ENCODE results near the gene ZFYVE28.
A peak's percentile ranks its signal among the peaks of the same experiment; 100 is the strongest.

ZFYVE28 gene

DNA sequence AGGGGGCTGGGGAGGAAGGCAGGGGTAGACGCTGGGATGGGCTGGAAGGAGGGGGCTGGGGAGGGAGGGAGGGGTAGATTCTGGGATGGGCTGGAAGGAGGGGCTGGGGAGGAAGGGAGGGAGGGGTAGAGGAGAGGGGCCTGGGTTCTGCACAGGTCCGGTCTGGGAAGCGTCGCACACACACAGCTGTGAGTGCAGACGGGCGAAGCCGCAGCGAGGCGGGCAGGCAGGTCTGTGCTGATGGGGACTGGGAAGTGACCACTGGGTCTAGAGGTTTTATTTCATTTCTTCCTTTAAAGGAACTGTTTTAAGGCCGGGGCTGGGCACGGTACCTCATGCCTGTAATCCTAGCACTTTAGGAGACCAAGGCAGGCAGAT, 87.4 kb downstream of the ZFYVE28 start:
- DNase-seq, result no peak

DNA sequence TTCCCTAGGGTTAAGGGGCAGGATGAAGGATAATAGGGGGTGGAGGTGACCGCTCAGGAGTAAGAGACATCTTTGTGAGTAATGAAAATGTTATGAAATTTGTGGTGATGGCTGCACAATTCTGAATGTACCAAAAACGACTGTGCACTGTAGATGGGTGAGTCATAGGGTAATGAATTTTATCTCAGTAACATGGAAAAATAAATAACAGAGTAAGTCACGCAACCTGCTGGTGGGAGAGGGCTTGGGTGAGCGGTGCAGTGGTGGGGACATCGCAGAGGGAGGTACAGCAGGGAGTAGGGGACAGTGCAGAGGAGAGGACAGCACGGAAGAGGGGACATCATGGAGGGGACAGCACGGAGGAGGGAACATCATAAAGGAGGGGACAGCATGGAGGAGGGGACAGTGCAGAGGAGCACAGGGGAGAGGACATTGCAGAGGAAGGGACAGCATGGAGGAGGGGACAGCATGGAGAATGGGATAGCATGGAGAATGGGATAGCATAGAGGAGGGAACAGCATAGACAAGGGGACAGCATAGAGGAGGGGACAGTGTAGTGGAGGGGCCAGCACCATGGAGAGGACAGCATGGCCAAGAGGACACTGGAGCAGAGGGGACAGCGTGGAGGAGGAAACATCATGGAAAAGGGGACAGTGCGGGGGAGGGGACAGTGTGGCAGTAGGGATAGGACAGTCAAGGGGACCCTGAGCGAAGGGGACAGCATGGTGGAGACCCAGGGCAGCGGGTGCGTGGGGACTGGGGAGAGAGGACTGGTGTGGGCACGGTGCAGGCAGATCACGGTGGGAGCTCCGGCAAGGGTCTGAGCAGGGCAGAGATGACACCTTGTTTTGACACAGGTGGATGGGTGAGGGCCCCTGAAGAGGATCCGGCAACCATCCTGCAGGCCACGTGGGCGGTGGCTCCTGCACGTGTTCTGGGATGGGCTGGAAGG, 88.1 kb downstream of the ZFYVE28 start:
- DNase-seq, result no peak

DNA sequence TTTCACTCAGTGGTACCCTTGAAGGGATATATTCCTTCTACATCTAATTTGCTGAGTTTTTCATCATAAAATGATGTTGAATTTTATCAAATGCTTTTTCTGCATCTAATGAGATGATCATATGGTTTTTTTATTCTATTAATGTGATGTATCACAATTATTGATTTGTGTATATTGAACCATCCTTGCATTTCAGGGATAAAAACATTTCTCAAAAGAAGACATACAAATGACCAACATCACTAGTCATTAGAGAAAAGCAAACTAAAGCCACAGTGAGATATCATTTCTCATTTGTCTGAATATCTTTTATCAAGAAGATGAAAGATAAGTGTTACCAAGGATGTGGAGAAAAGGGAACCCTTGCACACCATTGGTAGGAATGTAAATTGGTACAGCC, 90.9 kb downstream of the ZFYVE28 start:
- DNase-seq, result no peak

DNA sequence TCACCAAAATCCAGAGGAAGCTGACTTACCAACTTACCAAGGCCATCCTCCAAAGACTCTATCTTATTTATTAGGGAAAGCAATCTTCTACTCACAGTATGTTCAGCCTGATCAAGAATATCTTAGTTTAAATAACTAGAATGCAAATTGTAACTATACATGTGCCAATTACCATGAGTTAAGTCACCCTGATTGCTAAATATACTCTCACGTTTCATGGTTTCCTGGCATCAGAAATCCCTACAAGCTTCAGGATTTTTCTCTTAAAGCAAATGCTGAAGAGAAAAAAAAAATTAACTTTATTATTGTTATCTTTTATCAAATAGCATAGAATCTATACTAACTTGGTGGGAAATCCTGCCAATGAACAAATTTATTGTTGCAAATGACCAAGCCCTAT, 93.6 kb downstream of the ZFYVE28 start:
- no peak for DNase-seq

DNA sequence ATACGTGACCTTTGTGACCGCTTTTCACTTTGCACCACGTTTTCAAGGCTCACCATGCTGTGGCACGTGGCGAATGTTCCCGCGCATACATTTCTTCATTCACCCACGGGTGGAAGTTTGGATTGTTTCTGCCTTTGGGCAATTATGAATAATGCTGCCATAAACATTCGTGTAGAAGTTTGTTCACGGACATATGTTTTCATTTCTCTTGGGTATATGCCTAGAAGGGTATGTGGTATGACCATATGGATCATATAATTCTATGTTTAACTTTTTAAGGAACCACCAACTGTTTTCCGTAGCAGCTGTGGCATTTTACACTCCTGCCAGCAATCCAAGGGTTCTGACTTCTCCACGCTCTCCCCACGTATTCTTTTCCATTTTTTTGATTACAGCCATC, 95.6 kb downstream of the ZFYVE28 start:
- no peak for DNase-seq

DNA sequence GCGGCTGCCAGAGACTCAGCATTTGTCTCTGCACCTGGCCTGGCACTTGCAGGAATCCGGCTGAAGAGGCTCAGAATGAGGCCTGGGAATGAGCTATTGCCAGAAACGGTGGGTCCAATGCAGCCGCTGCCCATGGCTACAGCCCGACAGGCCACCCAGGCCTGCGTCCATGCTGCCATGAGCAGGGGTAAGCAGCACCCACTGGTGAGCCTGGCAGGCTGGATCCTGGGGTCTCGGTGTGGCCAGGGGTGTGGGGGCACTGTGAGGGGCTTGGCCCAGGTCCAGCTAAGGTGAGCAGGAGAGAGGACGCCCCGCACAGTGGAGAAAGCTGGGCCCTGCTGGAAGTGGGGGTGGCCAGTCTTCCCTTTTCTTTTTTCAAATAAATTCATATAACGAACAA, 96.2 kb downstream of the ZFYVE28 start:
- DNase-seq, result no peak

DNA sequence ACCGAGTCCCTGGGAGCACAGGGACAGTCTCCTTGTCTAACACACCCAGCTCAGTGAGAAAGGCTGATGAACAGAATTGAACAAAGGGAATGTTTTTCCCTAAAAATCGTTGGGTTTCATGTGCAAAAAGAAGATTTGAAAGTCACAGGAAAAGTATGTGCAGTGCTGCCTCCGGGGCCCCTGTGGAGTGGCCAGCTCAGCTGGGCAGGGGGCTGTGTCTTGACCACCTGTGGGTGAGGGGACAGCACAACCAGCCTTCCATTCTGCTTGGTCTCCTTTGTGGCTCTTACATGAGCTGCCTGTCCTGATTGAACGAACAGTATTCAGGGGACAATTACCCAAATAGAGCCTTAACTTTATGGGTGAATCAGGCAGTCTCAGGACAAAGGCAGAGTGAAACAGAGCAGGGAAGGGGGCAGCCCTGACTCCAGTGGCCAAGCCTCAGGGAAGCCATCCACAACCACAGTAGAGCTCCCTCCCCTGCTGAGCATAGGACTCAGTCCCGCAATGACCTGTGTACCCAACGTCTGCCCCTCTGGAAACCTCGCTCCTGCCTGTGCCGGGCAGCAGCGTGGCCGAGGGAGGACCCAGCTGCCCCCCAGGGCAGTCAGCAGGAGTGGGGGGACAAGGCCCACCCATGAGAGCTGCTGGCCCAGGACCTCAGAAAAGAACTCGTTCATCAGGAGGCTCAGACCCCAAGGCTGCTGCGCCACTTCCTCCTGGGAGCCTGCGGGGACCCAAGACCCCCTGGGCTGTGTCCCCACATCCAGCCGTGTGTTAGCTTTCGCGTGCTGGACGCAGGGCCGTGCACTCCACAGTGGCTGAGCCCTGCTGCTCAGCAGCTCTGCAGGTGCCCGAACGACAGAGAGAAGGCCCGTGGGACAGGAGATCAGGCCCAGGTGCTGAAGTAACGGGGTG, 96.9 kb downstream of the ZFYVE28 start:
- no peak for DNase-seq

DNA sequence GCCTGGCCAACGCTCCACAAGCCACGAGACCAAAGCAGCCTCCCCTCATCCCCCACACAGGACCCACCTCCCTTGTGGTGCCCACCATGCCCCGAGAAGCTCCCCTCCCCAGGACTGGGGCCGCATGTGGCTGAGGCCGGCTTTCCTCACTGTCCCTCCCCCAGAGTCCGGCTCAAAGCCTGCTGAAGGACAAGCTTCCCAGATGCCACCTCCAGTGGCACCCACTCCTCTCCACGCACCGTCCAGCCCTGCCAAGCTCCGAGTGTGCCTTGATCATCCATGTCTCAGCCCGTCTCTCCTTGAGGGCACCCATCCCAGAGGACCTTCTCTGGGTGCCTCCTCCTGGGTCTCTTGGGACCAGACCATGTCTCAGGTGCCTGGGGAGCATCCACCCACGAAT, 97.7 kb downstream of the ZFYVE28 start:
- no peak for DNase-seq

DNA sequence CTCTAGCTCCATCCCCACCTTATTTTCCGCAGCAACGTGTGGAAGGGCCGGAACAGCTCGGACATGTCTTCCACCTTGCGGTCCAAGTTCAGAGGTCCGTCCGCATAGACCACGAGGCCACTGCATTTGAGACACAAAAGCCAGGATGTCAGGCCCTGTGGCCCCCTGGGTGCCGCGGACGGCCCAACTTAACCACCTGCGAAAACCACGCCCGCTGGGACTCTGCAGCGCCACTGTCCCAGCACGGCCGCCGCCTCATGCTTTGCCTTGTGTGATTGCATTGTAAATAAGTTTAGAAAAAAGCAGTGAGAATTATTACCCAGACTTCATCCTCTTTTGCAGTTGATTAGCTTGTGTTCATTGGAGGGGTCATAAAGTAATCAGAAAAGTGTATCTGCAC, 98.3 kb downstream of the ZFYVE28 start:
- peak; percentile 17 for DNase-seq

DNA sequence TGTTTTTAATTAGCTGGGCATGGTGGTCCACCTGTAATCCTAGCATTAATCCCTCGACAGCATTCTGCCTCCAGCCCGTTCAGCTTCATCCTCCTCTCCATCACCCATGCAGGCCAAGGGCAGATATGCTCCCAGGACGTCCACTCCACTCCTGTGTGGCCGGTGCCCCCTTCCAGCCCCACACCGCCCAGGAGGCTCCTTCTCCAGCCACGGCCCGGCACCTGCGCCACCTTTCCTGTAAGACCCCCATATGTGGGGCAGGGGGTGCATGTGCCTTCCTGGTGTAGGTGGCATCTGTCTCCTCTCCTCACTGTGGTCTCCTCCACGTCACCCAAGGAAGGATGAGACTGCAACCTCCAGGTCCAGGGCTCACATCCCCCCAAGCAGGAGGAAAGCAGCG, 99.6 kb downstream of the ZFYVE28 start:
- no peak for DNase-seq

DNA sequence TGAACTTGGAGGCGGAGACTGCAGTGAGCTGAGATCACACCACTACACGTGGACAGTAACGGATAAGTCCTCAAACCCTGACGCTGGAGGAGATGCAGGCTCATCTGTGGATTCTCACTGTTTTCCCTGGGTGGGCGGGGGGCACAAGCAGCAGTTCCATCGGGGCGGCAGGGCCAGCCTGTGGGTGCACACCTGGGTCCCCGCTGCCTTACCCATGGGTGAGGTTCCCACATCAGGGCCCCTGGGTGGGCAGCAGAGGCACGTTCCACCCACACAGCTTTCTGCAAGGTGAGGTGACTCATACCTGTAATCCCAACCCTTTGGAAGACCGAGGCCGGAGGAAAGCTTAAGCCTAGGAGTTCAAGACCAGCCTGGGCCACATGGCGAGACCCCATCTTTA, 100.0 kb downstream of the ZFYVE28 start:
- no peak for DNase-seq

DNA sequence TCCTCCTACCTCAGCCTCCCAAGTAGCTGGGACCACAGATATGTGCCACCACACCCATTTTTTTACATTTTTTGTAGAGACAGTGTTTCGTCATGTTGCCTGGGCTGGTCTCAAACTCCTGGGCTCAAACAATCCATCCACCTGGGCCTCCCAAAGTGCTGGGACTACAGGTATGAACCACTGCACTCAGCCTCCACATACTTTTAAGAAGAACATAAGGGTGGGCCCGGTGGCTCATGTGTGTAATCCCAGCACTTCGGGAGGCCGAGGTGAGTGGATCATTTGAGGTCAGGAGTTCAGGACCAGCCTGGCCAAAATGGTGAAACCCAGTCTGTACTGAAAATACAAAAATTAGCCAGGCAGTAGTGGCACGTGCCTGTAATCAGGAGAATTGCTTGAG, 105.1 kb downstream of the ZFYVE28 start:
- DNase-seq, result no peak

DNA sequence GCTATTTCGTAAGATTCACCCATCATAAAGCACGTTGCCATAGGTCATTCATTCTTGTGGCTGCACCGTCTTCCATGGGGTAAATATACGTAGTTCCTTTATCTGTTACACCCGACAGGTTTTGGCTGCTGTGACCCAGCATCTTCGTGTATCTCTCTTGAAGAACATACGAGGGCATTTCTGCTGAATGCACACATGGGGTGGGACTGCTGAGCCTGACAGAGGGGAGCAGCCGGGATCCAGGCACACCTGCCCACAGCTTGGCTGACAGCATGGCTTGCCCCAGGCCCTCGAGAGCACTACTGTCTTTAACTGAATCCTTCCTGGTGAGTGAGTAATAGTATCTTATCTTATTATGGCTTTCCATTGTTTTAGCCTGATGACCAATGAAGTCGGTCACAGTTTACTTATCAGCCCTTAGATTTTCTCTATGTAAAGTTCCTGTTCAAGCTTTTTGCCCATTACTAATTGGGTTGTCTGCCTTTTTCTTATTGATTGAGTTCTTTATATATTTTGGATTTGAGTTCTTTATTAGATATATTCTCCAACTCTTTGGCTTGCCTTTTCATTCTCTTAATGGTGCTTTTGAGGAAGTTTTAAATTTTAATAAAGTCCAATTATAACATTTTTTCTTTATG, 111.6 kb downstream of the ZFYVE28 start:
- DNase-seq, result no peak

DNA sequence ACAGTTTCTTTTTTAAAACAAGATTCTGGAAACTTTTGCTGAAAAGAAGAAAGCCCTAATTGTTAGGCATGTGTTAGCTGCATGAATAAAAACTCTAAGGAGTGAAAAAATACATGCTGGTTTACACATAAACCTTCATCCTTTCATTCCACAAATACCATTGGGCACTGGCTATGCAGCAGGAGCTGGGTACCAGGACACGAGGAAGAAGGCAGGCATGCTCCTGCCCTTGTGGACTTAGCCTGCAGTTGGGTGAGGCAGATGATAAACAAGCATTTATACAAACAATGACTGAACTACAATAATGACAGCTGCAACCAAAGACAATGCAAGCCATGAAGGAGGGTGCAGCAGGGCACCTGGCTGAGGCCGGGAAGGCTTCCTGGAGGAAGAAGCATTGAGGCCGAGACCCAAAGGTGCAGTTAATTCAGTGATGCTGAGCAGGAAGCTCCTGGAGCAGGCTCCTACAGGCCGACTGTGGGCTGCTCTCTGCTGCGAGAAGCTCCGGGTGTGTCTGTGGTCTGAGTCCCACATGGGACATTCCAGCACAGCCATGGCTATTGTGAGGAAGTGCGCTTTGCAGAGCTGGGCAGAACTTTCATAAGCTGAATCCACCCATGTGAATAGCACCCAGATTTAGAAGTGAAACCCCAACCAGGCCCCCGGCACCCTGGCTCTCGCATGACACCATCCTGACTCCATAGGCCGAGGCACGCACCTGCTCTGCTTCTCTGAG, 112.5 kb downstream of the ZFYVE28 start:
- no peak for DNase-seq

DNA sequence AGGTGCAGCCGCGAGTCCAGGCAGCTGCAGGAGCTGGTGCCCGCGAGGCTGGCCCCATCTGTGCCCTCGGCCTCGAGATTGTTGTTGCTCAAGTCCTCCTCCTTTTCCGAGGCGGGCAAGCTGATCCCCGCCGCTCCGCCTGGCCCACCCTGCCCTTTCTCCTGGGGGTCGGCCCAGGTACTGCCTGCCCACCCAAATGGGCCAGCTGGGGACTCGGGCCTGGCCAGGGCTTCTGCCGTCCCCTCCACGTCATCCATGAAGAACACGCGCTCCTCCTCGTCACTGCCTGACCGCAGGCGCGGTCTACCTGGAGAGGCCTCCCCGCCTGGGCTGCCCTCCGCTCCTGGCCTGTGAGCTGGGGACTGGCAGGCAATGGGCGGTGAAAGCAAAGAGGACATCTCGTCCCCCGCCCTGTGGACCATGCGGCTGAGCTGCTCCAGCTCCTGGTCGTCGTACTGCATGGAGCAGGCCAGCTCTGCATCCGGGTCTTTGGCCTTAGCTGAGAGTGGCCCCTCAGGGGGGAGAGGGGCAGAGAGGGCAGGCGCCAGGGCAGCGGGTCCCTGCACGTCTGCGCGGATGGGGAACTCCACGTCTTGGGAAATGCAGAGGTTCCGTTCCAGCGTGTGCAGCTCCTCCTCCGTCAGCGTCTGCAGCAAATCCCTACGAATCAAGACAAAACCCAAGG, 113.4 kb downstream of the ZFYVE28 start:
- no peak for DNase-seq

DNA sequence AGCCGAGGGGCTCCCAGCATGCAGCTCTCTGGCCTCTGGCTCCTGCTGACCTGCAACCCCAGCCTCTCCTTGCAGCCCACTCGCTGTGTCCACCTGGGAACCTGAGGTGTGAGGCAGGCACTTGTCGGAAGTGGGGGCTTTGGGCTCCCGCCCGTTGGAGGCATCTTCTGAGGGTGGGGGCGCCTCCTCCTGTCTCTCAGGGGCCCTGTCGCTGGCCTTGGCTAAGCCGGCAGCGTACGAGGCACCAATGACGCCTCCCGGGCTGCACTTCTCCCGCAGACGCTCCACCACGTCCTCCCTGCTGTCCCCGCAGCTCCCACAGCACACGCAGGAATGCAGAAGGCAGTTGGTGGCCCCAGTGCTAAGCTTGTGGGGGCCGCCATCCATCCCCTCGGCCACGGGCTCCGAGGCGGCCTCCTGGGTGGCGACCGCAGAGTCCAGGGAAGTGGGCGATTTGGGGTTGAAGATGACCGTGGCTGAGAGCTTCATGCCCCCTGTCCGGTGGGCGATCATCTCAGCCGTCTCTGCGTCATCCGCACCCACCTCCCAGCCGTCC, 114.0 kb downstream of the ZFYVE28 start:
- DNase-seq, result no peak

DNA sequence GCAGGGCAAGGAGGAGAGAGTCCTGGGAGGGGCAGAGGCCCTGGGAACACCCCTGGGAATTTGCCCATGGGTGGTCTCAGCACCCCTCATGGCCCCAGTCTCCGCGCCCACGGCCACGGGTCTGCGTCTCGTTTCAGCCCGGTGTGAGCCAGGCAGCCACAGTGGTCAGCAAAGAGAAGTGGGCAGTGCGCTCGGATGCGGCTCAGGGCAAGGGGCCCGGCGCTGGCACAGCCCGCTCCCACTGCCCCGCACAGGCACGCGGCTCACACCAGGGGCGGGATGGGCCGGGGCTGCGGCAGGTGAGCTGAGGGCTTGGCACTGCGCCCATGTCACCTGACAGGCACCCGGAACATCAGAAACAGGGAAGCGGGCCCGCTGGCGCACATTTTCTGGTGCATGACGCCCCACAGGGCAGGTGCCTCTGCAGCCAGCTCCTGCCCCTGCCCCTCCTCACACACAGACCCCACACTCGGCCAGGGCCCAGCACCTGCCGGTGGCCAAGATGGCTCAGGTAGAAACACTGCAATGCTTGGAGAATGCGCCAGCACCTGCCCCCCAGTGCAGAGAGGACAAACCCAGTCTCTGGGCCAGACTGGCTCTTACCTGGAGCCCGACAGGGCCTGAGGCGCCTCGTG, 114.6 kb downstream of the ZFYVE28 start:
- DNase-seq, result no peak

DNA sequence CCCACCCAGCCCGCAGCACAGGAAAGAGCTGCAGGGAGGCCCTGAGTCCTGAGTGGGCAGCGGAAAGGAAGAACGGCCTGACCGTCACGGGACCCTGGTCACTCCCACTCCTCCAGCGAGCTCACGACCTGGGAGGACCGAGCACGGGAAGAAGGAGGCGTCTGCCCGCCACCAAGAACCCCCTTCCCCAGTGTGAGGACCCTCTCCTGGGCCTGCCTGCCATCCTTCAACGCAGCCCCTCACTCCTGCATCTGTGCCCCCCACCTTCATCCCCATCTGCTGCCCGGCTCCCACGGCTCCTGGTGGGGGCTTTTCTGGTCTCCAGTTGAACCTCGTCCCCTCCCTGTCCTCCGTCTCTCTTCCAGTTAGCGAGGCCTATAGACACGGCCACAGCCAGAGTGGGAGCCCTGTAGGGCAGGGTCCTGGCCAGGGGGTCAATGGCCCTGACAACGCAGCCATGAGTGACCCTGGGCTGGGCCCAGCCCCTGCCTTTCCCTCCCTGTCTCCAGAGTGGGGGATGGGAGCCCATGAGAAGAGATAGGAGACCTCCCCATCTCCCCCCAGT, 115.2 kb downstream of the ZFYVE28 start:
- no peak for DNase-seq

DNA sequence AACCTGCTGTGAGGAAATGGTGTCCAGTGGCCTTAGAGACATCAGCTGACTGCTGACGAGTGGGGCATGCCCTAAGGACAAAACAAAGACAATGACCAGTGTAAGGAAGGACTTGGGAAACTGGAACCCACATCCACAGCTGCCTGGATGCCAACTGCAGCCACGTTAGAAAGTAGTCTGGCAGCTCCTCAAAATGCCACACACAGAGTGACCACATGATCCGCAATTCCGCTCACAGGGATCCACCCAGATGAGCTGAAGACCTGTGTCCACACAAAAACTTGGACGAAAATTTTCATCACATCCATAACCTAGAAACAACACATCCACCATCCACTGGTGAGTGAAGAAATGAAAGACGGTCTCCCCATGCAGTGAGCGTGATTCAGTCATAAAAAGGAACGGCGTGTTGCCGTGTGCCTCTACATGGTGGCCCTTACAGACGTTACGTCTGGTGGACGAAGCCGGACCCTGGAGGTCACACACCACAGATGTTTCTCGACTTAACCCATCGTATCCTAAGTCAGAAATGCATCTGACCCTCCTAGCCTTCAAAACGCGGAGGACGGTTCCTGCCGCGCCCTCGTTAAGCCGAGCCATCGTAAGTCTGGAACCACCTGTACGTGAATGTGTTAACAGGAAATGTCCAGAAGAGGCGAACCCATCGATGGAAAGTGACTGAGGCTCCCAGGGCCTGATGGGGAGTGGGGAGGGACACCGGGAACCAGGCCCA, 115.9 kb downstream of the ZFYVE28 start:
- DNase-seq, result no peak

DNA sequence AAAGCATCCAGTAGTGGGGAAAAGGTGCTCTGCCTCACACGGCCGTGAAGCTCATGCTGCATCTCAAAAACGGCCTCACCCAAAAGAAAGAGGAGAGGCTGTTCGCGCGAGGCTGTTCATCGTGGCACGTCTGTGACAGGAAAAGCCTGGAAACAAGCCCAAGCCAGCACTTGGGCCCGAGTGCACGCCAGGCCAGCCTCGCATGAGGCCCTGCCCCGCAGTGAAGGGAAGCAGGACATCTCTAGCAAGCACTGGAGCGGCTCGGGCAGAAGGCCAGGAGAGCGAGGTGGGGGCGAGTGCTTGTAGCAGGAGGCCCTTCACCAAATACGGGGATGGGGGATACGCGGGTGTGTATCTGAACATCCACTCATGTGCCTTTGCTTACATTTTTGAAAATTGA, 116.6 kb downstream of the ZFYVE28 start:
- DNase-seq, result no peak

All from CD4-positive, alpha-beta T cell treated with Interleukin-21 for 1 hour (primary cell).